ENCODE measurements around the gene DPP6.

DNA sequence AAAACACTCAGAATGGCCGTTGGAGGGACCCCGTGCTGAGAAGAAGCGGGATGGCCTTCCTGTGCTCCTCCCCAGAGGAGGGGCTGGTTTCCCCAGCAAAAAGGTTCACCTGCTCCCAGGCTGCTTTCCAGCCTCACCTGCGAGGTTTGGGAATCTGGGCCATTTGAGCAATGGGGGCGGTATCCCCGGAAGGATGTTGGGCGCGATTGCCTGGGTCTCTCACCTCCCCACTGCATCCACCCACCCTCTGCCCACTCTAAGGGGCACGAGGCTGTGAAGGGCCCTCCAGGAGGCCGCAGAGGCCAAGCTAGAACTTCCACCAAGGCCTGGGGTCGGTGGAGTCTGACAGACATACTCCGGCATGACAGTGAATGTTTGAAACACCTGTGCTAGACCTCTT lies 803.2 kb downstream of the DPP6 start:
- no peak for TF ChIP-seq CTCF (IDR thresholded peaks at IDR 0.05)
- TF ChIP-seq POLR2A (IDR thresholded peaks at IDR 0.05): no peak
